RPMI7951 (cell line): ENCODE measurements around the gene QRFP. TPM values are rescaled to one million over a fixed set of nuclear protein-coding genes. Genes with fewer than 3 reads are reported as not detected.
A peak's percentile ranks its signal among the peaks of the same experiment; 100 is the strongest.
"Not testable (repeated sequence)": the region's sequence is repeated elsewhere in the genome, so short reads cannot be mapped to it uniquely, and the experiment has no call there.

Source experiments
- DNase-seq: peaks from one replicate; pipeline ENCODE4 v3.0.0-alpha.2; 2012; ENCODE audit warnings: low read depth
- total RNA-seq: library from RNA; depleted of rRNA; stranded (reverse); fragments of >200 nt; shearing (Covaris generic); gene quantifications from 2 replicates; pipeline ENCODE4 v1.2.3, GENCODE V29; 2014

Gene QRFP
- total RNA-seq, 1 experiment from 2014 or later = not detected

- no peak for DNase-seq
Measured at GRCh38 chr9:130919559-130920145, 23.0 kb upstream of the QRFP start.

DNA sequence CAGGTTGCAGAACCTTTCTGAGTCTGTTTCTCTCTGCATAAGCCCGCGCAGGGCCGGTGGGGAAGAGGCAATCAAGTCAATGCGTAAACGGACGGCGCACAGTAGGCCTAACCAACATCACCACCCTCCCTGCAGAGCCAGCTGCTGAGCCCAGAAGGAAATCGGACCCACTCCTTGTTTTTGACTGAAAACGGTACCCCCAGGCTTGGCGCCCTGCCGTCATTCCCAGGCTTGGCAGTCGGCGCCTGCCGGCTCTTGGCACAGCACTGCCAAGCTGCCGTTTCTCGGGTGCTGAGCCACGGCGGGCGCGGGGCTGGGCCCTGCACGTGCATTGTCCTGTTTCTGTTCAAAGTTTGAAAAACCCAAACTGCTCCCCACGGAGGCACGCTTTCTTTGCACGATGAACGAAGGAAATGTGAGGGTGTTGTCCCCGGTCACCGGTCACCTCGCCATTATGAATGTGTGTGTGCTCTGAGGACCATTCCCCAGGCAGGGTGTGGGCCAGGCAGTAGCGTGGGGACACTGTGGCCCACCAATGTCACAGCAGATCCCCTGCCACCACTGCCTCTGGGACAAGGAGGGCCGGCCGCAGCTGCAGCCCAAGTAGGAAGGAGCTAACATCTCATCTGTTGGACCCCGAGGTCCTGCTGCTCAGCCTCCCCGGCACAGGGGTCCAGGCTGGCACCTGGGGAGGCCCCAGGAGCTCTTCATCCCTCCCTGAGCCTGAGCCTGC, 22.4 kb upstream of the QRFP start:
- DNase-seq = no peak

GRCh38 chr9:130918101-130918825, 21.7 kb upstream of the QRFP start:
- no peak for DNase-seq

- DNase-seq = no peak
Measured at GRCh38 chr9:130917168-130917960, 20.8 kb upstream of the QRFP start.

GRCh38 chr9:130915096-130915447, 18.5 kb upstream of the QRFP start:
- DNase-seq = no peak

- DNase-seq = no peak
Measured at GRCh38 chr9:130914417-130915095, 17.9 kb upstream of the QRFP start.

DNA sequence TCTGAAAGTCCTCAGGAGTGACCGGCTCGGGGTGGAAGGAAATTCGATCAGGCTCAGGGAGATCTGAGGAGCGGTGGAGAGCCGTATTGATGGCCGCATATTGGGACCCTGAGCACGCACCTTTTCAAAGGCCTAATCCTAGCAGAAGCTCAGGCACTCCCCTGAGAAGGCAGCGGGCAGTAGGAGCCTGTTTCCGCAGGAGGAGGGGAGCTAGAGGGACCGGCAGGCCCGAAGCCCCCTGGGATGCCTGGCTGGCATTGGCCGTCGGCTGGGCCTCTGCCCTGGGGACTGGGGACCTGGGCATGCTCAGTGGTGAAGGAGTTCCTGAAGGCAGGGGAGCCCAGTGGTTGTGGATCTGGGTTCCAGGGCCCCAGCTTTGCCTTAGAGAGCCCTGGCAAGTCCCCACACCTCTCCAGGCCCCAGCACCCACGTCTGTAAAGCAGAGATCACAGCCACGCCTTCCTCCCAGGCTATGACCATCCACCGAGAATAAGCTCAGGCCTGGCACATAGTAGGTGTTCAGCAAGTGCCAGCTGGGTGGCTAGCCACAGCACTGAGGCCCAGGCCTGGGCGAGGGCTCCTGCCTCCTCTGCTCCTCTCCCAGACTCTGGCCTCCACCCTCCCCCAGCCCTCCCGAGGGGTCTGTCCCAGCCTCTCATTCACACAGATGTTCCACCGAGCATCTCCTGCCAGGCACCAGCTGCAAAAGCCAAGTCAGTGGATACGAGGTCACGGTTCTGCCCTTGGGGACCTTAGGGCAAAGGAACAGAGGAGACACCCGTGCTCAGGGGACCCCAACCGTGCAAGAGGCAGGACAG, 17.2 kb upstream of the QRFP start:
- no peak for DNase-seq

DNA sequence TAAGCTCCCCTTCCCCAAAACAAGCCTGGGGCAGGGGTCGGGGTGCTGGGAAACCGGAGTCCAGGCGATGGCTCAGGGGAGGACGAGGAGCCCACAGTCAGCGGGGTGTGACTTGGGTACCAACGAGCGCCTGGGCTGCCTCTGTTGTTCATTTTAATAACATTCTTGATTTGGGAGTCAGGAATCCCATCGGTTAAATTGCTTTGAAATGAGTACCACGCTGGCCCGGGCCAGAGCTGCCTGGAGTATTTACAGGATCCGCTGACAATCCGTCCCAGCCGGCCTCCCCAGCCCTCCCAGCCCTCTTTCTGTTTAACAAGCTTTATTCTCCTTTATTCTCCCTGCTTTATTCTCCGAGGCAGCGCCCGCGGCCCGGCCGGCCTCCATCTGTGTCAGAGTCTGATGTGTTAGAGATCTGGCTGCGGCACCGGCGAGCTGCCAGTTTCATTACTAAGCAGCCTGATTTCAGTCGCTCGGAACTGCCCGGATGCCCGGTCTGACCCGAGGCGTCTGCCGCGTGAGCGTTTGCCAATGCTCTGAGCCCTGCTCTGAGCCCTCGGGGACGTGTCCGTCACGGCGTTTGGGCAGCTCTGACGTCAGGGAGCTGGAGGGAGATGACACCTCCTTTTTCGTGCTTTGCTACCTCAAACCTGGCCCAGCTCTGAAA, 16.5 kb upstream of the QRFP start:
- DNase-seq = peak; percentile 88

DNA sequence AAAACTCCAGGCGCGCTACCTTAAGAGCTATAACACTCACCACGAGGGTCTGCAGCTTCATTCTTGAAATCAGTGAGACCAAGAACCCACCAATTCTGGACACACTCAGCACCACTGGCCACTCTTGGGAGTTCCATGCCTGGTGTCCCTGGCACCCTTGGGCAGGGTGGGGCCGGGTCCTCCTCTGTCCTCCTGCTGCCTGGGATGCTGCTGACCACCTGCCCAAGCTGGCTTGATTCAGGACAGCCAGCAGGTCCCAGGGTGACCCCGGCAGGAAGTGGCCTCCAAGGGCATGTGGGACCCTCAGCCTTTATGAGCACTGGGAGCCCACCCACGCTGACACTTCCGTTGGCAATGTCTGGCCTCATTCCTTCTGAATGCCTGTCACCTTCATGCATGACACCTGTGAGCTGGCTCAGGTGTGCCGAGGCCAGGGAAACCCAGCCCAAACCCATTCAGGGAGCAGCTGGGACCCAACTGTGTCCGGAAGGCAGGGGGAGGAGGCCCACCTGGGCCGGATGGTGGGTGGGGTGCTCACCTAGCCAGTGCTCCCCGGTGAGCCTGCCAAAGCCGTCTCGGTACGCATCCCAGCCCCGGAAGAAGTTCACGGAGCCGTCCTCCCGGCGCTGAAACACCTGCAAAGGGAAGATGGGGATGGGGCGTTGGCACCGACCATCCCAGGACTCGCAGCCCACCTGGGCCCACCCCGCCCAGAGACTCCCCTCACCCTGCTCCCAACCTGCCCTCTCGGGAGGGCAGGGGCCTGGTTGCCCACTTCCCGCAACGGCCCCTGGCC, 14.8 kb upstream of the QRFP start:
- no peak for DNase-seq

DNA sequence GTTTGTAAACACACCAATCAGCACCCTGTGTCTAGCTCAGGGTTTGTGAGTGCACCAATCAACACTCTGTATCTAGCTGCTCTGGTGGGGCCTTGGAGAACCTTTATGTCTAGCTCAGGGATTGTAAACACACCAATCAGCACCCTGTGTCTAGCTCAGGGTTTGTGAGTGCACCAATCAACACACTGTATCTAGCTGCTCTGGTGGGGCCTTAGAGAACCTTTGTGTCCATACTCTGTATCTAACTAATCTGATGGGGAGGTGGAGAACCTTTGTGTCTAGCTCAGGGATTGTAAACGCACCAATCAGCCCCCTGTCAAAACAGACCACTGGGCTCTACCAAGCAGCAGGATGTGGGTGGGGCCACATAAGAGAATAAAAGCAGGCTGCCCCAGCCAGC, 14.1 kb upstream of the QRFP start:
- not testable (repeated sequence) for DNase-seq

DNA sequence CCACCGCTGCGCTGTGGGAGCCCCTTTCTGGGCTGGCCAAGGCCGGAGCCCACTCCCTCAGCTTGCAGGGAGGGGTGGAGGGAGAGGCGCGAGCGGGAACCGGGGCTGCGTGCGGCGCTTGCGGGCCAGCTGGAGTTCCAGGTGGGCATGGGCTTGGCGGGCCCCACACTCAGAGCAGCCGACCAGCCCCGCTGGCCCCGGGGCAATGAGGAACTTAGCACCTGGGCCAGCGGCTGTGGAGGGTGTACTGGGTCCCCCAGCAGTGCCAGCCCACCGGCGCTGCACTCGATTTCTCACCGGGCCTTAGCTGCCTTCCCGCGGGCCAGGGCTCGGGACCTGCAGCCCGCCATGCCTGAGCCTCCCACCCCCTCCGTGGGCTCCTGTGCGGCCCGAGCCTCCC, 13.4 kb upstream of the QRFP start:
- not testable (repeated sequence) for DNase-seq

GRCh38 chr9:130908878-130909355, 12.3 kb upstream of the QRFP start:
- DNase-seq = no peak

DNA sequence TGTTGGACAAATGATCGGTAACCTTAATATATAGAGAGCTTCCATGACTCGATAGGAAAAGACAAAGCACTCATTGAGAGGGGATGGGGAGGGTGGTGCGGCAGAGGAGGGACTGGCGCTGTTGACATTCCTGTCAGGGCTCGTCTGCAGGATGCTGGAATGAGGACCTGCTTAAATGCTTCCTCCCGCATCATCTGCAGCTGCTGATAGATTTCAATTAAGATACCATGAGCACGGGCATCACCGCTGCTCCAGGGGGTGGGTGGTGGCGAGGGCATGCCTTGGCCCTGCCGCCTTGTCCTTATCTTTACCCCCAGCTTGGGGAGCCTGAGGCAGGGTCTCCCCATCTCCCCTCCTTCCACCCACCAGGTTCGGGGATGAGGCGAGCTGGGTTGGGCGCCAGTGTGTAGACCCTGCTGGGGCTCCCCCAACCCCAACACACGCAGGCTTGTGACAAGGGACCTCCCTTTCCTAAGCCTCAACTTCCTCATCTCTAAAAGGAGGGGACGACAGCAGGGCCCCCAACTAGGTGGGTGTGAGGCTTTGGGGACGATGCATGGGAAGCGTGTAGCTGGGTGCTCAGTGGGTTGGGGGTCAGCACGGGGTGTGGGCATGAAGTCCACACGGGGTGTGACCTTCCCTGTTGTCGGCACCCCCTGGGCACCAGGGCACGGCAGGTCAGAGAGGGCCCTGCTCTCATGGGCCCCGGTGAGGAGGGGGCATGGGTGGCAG, 11.7 kb upstream of the QRFP start:
- DNase-seq = no peak

- no peak for DNase-seq
Measured at GRCh38 chr9:130906735-130907416, 10.3 kb upstream of the QRFP start.

DNA sequence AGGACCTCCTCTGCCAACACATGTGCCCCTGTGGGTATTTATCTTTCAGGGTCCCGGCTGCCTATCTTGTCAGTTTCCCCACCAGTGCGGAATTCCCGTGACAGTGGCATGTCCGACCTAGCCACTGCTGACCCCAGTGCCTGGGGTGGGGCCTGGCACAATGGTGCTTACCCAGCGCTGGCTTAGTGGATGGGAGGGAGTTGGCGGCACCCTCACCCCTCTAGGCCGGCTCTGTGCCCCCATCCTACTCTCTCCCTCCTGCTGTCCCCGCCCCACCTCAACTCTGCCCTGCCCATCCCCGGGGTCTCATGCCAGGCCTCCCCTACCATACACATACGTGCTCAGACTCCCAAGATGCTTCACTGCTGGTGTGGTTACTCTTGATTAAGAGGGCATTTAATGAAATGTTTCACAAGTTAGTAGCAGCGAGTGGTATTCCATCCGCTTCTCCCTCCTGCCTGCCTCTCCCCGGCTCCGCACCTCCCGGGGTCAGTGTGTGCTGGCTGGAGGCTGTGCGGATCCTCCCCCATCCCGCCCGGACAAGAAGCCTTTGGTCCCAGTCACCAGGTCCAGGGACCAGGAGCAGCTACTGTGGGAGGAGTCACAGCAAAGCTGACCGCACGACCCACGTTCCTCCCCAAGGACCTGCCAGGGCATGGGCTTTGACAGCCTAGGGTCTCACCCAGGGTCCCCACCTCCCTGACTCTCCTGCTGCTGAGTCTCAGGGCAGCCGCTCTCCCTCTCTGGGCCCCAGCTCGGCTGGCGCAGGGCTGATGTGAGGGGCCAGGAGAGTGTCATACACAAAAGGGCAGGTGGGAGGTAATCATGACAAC, 9.5 kb upstream of the QRFP start:
- no peak for DNase-seq

DNA sequence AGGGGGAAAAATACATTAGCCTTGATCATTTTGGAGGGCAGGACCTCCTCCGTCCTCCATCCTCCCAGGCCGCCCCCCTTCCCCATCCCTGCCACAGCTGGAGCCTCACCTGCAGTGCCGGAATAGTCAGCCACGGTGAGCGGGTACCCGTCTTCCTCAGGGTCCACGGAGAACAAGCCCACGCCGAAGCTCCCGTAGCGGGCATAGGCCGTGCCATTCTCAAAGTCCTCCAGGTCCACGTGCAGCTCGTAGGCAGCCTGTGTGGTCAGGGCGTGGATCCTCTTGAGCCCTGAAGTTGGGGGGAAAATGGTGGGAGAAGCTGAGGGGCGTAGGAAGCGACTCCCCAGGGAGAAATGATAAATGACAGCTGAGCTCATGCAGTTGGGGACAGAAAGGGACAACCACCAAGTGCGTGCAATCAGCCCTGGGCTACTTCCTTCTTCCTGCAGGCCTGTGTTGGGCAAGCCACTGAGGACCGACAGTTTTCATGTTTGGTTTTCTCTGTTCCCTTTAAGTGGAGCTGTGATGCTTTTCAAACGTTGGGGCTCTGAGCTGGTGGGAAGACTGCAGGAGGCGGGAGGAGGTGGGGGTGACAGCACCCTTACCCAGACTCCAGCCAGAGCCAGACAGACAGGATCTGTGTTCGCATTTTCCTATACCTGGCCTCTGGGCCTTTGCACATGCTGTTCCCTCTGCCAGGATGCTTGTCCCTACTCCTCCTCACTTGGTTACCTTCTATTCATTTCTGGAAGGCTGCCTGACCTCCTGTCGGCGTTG, 8.7 kb upstream of the QRFP start:
- no peak for DNase-seq
